Measurements from ENCODE around the gene CCDC175.

The CCDC175 gene

GRCh38 chr14:59510001-59510400 lies 66.6 kb downstream of the CCDC175 start:
- H3K4me3 ChIP-seq (ENCODE audit: low read depth, low read length) = no peak overlapping the region
- DNase-seq (ENCODE audit: low read depth, low spot score) = no peak
- in situ Hi-C loops (cut with HindIII; ENCODE audit: low sequenced_read_pairs) = no loop called here
- no peak for TF ChIP-seq CTCF (IDR thresholded peaks at IDR 0.05; ENCODE audit: low read depth, low read length)

GRCh38 chr14:59509101-59509500 lies 67.5 kb downstream of the CCDC175 start:
- DNase-seq (ENCODE audit: low read depth, low spot score) = no peak
- H3K4me3 ChIP-seq (ENCODE audit: low read depth, low read length) = no peak overlapping the region
- TF ChIP-seq CTCF (IDR thresholded peaks at IDR 0.05; ENCODE audit: low read depth, low read length) = no peak
- in situ Hi-C loops (cut with HindIII; ENCODE audit: low sequenced_read_pairs) = no loop called here

DNA sequence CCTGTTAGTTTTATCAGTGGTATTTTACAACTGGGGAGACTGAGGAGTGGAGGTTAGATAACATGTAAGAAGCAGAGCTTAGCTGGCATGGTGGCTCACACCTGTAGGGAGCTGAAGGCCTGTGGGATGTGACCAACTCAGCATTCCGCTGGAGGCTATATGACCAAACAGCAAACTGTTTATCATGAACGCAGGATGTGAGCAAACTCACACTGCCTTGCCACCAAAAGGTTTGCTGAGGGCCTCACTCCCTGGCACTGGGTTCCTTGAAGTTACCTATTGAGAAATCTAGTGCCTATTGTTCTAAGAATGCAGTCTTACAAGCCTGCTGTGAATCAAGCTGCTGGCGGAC lies 68.9 kb downstream of the CCDC175 start:
- no peak for TF ChIP-seq CTCF (IDR thresholded peaks at IDR 0.05; ENCODE audit: low read depth, low read length)
- in situ Hi-C loops (cut with HindIII; ENCODE audit: low sequenced_read_pairs) = no loop called here
- H3K4me3 ChIP-seq (ENCODE audit: low read depth, low read length) = no peak overlapping the region
- no peak for DNase-seq (ENCODE audit: low read depth, low spot score)

DNA sequence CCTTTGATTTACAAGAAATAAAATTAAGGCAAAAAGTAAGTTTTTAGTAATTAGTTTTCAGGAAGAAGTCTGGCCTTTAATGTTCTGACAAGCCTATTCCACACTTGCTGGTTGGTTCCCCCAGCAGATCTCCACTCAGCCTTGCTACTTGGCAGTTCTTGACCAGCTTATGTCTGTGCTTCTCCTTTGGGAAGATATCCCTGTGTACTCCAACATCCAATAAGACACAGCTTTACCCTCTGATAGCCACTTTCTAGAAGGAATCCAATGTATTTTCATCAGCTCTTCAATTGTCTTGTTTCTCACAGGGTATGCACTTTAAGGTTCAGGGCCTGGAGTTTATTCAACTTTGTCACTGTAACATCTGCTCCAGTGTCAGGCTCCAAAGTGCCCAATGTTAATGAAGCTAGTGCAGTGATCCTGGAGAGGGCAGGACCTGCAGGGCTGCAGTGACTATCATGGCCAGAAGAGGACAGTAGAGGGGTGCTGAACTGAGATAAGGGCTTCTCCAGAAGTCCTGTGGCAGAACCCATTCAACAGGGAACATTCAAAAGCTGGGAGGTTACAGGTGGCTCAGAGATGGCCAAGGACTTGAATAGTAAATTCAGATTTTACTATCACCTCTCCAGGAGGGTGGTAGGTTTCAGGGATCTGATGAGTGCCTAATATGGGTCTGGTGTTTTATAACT lies 69.4 kb downstream of the CCDC175 start:
- DNase-seq (ENCODE audit: low read depth, low spot score) = peak; percentile 56
- in situ Hi-C loops (cut with HindIII; ENCODE audit: low sequenced_read_pairs) = no loop called here
- TF ChIP-seq CTCF (IDR thresholded peaks at IDR 0.05; ENCODE audit: low read depth, low read length) = peak; percentile 99
- no peak overlapping the region for H3K4me3 ChIP-seq (ENCODE audit: low read depth, low read length)

DNA sequence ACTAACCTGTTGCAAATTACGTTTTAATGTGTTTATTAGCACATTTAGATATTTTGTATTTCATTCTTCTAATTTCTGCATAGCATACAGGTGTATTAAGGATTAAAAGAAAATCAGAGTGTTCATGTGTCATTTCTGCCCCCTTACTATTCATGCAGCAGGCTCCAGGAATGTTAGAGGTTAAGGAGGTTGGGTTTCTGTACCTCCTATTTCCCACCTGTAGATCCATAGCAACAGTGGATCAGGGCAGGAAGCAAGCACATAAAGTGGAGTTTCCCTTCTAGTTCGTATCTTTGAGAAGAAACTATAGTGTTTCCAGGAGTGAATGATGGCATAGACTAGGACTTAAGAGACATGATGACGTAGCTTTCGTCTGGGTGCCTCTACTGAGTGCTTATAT lies 73.4 kb downstream of the CCDC175 start:
- TF ChIP-seq CTCF (IDR thresholded peaks at IDR 0.05; ENCODE audit: low read depth, low read length) = no peak
- in situ Hi-C loops (cut with HindIII; ENCODE audit: low sequenced_read_pairs) = no loop called here
- no peak overlapping the region for H3K4me3 ChIP-seq (ENCODE audit: low read depth, low read length)
- no peak for DNase-seq (ENCODE audit: low read depth, low spot score)

DNA sequence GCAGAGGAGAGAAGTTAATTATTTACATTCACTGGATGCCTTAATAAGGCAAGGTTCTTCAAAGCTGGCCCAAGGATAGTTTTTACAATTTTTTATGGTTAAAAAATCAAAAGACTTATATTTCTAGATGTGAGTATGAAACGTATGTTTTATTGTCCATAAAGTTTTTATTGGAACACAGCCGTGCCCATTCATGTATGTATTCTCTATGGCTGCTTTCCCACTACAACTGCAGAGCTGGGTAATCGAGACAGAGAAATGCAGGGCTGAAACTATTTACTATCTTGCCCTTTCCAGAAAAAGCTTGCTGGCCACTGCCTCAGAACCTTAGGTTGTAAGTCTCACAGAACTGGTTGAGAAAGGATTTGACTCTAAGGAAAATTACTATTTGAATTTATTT lies 75.9 kb downstream of the CCDC175 start:
- DNase-seq (ENCODE audit: low read depth, low spot score) = no peak
- H3K4me3 ChIP-seq (ENCODE audit: low read depth, low read length) = no peak overlapping the region
- no peak for TF ChIP-seq CTCF (IDR thresholded peaks at IDR 0.05; ENCODE audit: low read depth, low read length)
- in situ Hi-C loops (cut with HindIII; ENCODE audit: low sequenced_read_pairs) = no loop called here

GRCh38 chr14:59492384-59492783 lies 84.2 kb downstream of the CCDC175 start:
- TF ChIP-seq CTCF (IDR thresholded peaks at IDR 0.05; ENCODE audit: low read depth, low read length) = no peak
- no peak for DNase-seq (ENCODE audit: low read depth, low spot score)
- in situ Hi-C loops (cut with HindIII; ENCODE audit: low sequenced_read_pairs) = no loop called here

More at GRCh38 chr14:59492384-59492783, 84.2 kb downstream of the CCDC175 start:
- no peak overlapping the region for H3K4me3 ChIP-seq (ENCODE audit: low read depth, low read length)

Data from astrocyte of the spinal cord (primary cell).